HG02678 (cell line): ENCODE results near the gene RFT1.

Experiments
- ATAC-seq: cut with Tn5 transposase; IDR thresholded peaks from one replicate; pipeline ENCODE4 v1.9.1; 2021; ENCODE audit warnings: mild to moderate bottlenecking, moderate library complexity; ENCODE audit not compliant: unreplicated experiment

Gene RFT1

DNA sequence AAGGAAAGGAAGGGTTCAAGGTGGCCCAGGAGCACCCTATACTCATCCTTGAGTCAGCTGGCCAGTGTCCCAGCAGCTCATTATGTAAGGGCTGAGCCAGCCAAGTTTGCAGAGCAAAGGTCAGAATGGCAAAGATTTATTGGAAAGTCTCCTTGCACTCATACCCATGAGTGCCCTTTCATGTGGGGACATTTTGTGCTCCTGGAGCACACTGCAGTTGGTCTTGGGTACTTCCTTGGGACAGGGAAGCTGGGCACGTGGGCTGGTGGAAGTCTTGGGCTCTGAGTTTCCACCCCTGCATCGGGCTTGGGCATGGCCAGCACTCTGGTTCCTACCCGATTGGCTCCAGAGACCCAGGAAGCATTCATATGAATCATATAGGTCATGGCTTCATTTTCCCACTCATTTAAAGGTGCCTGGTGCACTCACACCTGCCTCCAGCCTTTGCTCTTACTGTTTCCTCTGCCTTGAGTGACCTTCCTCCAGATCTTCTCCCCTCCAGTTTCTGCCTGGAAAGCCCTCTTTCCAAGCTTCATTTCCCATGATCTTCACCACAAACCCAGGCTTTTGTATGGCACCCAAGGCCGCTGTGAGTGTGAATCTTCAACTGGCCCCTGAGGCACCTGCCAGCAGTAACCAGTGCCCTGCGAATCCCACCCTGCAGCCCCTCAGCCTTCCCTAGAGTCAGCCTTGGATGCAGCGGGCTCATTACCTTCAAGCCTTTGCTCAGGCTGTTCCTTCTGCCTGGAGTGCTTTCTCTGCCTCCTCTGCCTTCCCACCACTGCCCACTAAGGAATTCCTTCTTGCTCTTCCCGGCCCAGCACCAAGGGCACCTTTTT lies 20.2 kb upstream of the RFT1 start:
- ATAC-seq, result no peak

DNA sequence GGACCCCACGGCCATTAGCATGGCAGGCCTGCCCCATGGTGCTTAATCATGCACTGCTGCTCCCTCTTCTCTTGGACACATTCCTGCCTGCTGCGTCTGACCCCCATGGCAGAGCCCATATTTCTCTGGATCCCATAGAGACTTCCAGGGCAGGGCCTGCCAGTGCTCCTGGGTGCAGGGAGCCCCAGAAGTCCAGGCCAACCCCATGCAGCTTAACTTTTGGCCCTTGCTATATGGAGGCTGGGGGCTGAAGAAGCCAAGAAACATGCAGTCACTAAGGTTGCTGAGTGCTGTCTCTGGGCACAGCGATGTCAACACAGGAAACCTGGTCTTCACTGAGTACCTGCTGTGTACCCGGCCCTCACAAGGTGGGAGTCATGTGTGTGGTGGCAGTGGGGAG lies 19.5 kb upstream of the RFT1 start:
- ATAC-seq, result no peak

DNA sequence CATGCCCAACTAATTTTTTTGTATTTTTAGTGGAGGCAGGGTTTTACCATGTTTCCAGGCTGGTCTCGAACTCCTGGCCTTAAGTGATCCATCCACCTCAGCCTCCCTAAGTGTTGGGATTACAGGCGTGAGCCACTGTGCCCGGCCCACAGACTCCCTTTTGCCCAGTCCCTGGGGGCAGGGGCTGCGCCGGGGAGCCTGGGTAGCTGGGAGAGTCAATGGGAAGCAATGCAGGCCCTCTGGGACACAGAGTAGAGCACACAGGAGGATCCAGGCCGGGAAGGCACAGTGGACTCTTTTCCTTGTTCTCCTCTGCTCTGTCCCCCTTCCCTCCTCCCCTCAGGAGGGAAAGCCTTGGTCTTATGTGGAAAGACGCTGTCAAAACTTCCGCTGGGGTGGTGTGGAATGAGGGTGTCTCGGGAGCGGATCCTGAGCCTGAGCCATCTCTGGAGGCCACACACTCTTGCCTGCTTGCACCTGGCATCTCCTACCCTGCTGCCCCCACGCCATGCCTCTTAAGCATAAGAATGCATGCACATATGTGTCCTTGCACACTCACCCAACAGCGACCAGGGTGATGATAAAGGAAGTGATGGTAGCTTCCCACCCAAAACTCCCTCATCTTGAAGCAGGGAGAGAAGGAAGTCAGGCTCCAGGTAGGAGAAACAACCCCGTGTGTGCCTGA lies 18.9 kb upstream of the RFT1 start:
- no peak for ATAC-seq

- no peak for ATAC-seq
These were observed 17.7 kb upstream of the RFT1 start for GRCh38 chr3:53147903-53148400.

DNA sequence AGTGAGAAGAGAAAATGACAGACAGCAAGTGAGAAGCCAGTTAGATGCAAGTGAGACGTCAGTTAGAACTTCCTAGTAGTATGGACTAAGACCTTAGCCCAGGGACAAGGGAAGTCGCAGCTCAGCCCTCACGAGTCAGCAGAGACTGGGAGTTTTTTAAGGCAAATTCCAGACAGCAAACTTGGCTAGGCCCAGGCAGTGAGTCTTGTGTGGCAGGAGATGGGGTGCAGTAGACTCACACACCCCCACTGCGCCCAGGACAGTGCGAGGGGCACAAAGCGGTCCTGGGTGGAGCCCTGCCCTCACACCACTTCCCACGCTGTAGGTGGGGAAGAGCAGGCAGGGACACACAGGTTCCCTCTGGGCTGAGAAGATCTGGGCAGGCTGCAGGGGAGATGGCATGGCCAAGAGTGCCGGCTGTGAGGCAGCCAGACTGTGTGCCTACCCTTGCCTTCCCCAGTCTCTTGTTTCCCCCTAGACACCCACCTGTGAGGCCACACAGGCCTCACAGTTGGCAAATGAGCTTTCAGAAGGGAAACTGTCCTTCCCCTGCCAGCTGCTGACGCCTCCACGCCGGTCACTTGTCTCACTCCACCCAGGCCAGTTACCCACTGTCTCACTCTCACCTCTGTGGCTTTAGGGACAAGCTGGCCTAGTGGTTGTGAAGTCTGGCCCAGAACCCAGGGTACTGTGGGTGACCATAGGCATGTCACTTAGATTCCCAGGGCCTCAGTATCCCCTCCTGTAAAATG lies 17.1 kb upstream of the RFT1 start:
- ATAC-seq, result no peak

- ATAC-seq, result no peak
These were observed 16.2 kb upstream of the RFT1 start for GRCh38 chr3:53146319-53146891.

DNA sequence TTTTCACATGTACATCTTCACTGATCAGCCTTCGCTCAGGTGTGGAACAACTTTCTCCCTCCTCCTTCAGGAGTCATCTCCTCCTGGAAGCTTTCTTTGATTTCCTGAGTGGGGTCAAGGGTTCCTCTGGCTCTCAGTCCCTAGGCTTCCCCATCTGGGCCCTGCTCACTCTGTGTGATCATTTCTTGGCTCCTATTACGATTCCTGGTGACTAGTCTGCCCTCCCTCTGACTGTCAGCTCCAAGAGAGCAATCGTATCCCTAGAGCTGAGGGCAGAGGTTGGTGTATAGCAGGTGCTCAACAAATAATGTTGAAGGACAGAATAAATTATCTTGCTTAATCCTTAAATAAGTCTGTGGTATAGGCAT lies 15.5 kb upstream of the RFT1 start:
- ATAC-seq, result no peak

DNA sequence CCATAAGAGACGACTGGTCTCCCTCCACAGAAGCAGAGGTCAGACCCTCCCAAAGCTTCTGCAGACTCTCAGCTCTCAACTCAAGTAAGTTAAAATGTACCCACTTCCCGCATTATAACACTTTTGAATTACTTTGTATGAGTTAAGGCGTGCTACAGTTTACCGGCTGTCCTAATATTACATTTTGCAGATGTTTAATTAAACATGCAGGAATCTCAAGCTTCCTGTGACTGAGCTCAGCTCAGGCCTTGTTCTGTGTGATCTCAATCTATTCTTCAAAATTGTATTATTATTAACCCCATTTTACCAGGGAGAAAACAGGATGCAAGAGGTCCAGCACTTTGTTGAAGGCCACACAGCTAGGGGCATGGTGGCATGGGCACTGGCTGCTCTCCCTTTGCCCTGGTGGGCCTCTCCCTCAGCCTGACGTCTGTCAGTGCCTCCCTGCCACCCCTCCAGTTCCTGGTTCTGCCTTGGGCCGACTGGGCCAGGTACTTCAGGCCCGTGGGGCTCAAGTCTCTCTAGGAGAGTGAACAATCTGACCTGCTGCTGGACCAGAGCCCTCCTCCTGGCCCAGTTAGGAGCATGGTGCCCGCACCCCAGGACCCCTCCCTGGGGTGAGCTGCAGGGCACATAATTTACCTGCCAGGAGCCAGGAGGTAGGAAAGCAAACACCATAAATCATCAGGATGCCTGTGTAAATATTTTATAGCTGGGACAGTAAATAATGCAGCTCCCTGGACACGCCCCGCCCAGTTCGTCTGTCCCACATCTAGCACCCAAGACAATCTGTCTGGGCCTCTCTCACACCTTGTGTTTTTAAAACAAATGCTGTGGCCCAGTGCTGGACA lies 14.9 kb upstream of the RFT1 start:
- no peak for ATAC-seq

- no peak for ATAC-seq
These were observed 14.2 kb upstream of the RFT1 start for GRCh38 chr3:53144446-53144845.

GRCh38 chr3:53142986-53143385 lies 12.8 kb upstream of the RFT1 start:
- ATAC-seq, result peak; percentile 40

GRCh38 chr3:53140847-53141845 lies 10.9 kb upstream of the RFT1 start:
- no peak for ATAC-seq

GRCh38 chr3:53139906-53140846 lies 9.9 kb upstream of the RFT1 start:
- ATAC-seq, result no peak

GRCh38 chr3:53137835-53138446 lies 7.7 kb upstream of the RFT1 start:
- no peak for ATAC-seq

GRCh38 chr3:53137221-53137620 lies 7.0 kb upstream of the RFT1 start:
- ATAC-seq, result no peak

DNA sequence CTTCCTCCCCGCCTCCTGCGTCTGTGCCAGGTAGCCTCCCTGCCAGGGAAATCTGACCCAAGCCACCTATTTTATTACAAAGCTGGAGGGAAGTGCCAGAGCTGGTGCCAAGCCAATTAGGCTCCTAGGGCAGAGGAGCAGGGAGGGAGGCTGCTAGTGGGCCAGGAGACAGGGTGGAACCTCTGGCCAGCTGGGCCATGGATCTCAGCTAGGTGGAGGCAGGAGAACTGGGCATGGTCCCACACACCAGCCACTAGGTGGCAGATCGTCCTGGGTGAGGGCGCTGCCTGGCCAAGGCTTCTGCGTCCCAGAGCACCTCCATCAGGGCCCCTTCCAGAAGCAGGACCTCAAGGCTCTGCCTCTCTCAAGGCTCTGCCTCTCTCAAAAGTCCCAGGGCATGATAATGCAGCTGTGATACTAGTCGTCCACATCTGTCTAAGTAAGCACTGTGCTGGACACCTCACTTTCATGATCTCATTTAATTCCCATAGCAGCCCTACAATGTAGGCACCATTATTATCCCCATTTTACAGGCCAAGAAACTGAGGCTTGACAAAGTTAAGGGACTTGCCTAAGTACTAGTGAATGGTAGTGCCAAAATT lies 4.5 kb upstream of the RFT1 start:
- peak; percentile 52 for ATAC-seq

GRCh38 chr3:53132347-53132746 lies 2.1 kb upstream of the RFT1 start:
- no peak for ATAC-seq

GRCh38 chr3:53131096-53131495 lies 861 bp upstream of the RFT1 start:
- no peak for ATAC-seq
